EH (cell line): ENCODE results near the gene PTPRS.
A peak's percentile ranks its signal among the peaks of the same experiment; 100 is the strongest.

Experiments used
- DNase-seq: peaks from one replicate; pipeline ENCODE4 v3.0.0-alpha.2; 2015; ENCODE audit warnings: low read depth

PTPRS gene

GRCh38 chr19:5308451-5309437 is 31.9 kb downstream of the PTPRS start:
- DNase-seq = peak; percentile 71

- no peak for DNase-seq
Observed at GRCh38 chr19:5307655-5308054, 33.0 kb downstream of the PTPRS start.

GRCh38 chr19:5305163-5305562 is 35.4 kb downstream of the PTPRS start:
- no peak for DNase-seq

GRCh38 chr19:5304486-5304885 is 36.1 kb downstream of the PTPRS start:
- no peak for DNase-seq

- no peak for DNase-seq
Observed at GRCh38 chr19:5303208-5303607, 37.4 kb downstream of the PTPRS start.

GRCh38 chr19:5302396-5302795 is 38.2 kb downstream of the PTPRS start:
- DNase-seq = no peak

GRCh38 chr19:5299137-5299536 is 41.5 kb downstream of the PTPRS start:
- DNase-seq = no peak

- no peak for DNase-seq
Observed at GRCh38 chr19:5298471-5298901, 42.1 kb downstream of the PTPRS start.

GRCh38 chr19:5297272-5297669 is 43.3 kb downstream of the PTPRS start:
- DNase-seq = no peak

- no peak for DNase-seq
Observed at GRCh38 chr19:5296457-5297271, 43.9 kb downstream of the PTPRS start.

GRCh38 chr19:5296021-5296420 is 44.6 kb downstream of the PTPRS start:
- no peak for DNase-seq

GRCh38 chr19:5294403-5295160 is 46.0 kb downstream of the PTPRS start:
- no peak for DNase-seq

- DNase-seq = peak; percentile 70
Observed at GRCh38 chr19:5293612-5294378, 46.8 kb downstream of the PTPRS start.

GRCh38 chr19:5292822-5293611 is 47.6 kb downstream of the PTPRS start:
- DNase-seq = peak; percentile 83

- no peak for DNase-seq
Observed at GRCh38 chr19:5292453-5292821, 48.2 kb downstream of the PTPRS start.

GRCh38 chr19:5291588-5292193 is 48.9 kb downstream of the PTPRS start:
- no peak for DNase-seq
